Chondrocyte (in vitro differentiated cells): ENCODE measurements around the gene USP2. TPM values are rescaled to one million over a fixed set of nuclear protein-coding genes. Genes with fewer than 3 reads are reported as not detected.

Experiments used
- DNase-seq: peaks from one replicate; pipeline ENCODE4 v3.0.0; 2021; ENCODE audit warnings: mixed read lengths, low spot score
- H3K27ac Mint-ChIP-seq: one replicate; pipeline ENCODE4 v1.8.0; 2021; ENCODE audit warnings: mild to moderate bottlenecking, moderate library complexity, mixed read lengths; ENCODE audit not compliant: unreplicated experiment
- H3K27me3 Mint-ChIP-seq: 2 replicates; pipeline ENCODE4 v1.8.0; 2021; ENCODE audit warnings: low read depth, mixed read lengths
- H3K36me3 Mint-ChIP-seq: 2 replicates; pipeline ENCODE4 v1.8.0; 2021; ENCODE audit warnings: low read depth, mixed read lengths
- H3K4me1 Mint-ChIP-seq: 2 replicates; pipeline ENCODE4 v1.8.0; 2021; ENCODE audit warnings: low read depth, mild to moderate bottlenecking, mixed read lengths
- H3K4me3 Mint-ChIP-seq: one replicate; pipeline ENCODE4 v1.8.0; 2021; ENCODE audit warnings: mild to moderate bottlenecking, moderate library complexity, mixed read lengths; ENCODE audit not compliant: unreplicated experiment
- H3K9me3 Mint-ChIP-seq: 2 replicates; pipeline ENCODE4 v1.8.0; 2021; ENCODE audit warnings: low read depth, mixed read lengths
- CTCF ChIP-seq: fragments of 200-600 bp; sonication (generic); IDR thresholded peaks from 2 replicates; pipeline ENCODE4 v1.5.0; 2021; ENCODE audit warnings: antibody characterized with exemption, mild to moderate bottlenecking, moderate library complexity
- total RNA-seq: library from RNA; stranded (reverse); gene quantifications from 3 replicates; pipeline ENCODE4 v1.2.1, GENCODE V29; 2021

USP2 gene
- total RNA-seq, 1 donor from 2014 or later = 4.1 TPM

GRCh38 chr11:119369132-119369925 lies 12.2 kb downstream of the USP2 start:
- no peak for TF ChIP-seq CTCF
- H3K4me3 Mint-ChIP-seq = no peak overlapping the region
- peaks cover 4% of the 10 kb centered on the region for H3K27me3 Mint-ChIP-seq
- DNase-seq = no peak
- H3K9me3 Mint-ChIP-seq = no peaks in the 10 kb centered on the region
- H3K36me3 Mint-ChIP-seq = no peaks in the 10 kb centered on the region
- no peak overlapping the region for H3K27ac Mint-ChIP-seq
- H3K4me1 Mint-ChIP-seq = peaks cover 34% of the 10 kb centered on the region

- no peaks in the 10 kb centered on the region for H3K36me3 Mint-ChIP-seq
- peaks cover 4% of the 10 kb centered on the region for H3K27me3 Mint-ChIP-seq
- H3K27ac Mint-ChIP-seq = no peak overlapping the region
- peaks cover 35% of the 10 kb centered on the region for H3K4me1 Mint-ChIP-seq
- no peaks in the 10 kb centered on the region for H3K9me3 Mint-ChIP-seq
- TF ChIP-seq CTCF = no peak
- DNase-seq = peak; percentile 34
- no peak overlapping the region for H3K4me3 Mint-ChIP-seq
Measured at GRCh38 chr11:119368121-119369034, 13.1 kb downstream of the USP2 start.

GRCh38 chr11:119367661-119368120 lies 13.8 kb downstream of the USP2 start:
- H3K36me3 Mint-ChIP-seq = no peaks in the 10 kb centered on the region
- no peak overlapping the region for H3K4me3 Mint-ChIP-seq
- H3K9me3 Mint-ChIP-seq = no peaks in the 10 kb centered on the region
- H3K27me3 Mint-ChIP-seq = peaks cover 4% of the 10 kb centered on the region
- DNase-seq = peak; percentile 28
- peaks cover 38% of the 10 kb centered on the region for H3K4me1 Mint-ChIP-seq
- TF ChIP-seq CTCF = no peak
- no peak overlapping the region for H3K27ac Mint-ChIP-seq

- Mint-ChIP-seq H3K4me1 (peaks cover 45% of the 10 kb centered on the region), H3K9me3 (no peaks in the 10 kb centered on the region), H3K27ac (no peak overlapping the region), H3K27me3 (peaks cover 4% of the 10 kb centered on the region), H3K36me3 (no peaks in the 10 kb centered on the region), H3K4me3 (no peak overlapping the region)
- DNase-seq = peak; percentile 33
- no peak for TF ChIP-seq CTCF
Measured at GRCh38 chr11:119366690-119367620, 14.5 kb downstream of the USP2 start.
